Hindlimb muscle (tissue), 1 donor: Measurements from ENCODE around the gene PRXL2A. TPM values are rescaled to one million over a fixed set of nuclear protein-coding genes. Genes with fewer than 3 reads are reported as not detected.
"Not testable (repeated sequence)": the region's sequence is repeated elsewhere in the genome, so short reads cannot be mapped to it uniquely, and the experiment has no call there.

Experiments
- DNase-seq: peaks from one replicate; pipeline ENCODE4 v3.0.0-alpha.2; 2013
- polyA plus RNA-seq: library from polyadenylated mRNA; unstranded; fragments of 120-200 nt; gene quantifications from one replicate; pipeline ENCODE4 v1.2.1, GENCODE V29; 2013; ENCODE audit not compliant: insufficient read length

Gene PRXL2A, protein sequence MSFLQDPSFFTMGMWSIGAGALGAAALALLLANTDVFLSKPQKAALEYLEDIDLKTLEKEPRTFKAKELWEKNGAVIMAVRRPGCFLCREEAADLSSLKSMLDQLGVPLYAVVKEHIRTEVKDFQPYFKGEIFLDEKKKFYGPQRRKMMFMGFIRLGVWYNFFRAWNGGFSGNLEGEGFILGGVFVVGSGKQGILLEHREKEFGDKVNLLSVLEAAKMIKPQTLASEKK
- polyA plus RNA-seq: 79.9 TPM

DNA sequence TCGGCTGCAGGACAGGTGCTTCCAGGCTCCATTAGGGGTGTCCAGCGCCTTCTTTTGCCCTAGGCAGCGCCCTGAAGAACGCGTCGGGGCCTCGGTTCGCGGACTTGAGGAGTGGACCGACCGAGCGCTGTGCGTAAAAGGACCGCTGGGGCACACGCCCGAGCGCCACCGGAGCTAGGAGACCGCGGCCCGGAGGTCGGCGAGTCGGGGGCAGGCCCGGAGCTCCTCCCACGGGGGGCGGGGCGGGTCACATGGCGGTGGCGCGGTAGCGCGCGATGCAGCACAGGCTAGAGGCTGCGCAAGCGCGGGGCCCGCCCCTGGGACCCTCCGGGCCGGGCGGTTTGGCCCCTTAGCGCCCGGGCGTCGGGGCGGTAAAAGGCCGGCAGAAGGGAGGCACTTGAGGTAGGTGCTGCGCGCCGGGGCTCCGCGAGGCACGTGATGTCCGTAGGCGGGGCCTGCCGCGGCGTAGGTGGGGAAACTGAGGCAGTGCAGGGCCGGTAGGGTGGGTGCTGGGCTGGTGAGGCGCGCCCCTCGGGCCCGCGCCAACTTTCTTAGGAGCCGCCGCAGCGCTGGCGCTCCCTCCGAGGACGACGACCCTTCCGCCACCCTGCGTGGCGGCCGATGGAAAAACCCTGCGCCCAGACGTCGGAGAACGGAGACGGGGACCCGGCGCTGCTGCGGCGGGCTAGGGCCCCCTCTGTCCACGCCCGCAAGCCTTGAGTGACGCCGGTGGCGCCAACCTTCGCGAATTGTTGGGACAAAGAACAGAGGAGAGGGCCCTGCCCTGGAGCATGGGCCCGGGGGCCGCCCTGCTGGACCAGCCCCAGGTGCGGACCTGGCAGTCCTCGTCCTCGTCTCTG, at the start of gene PRXL2A:
TSS of gene PRXL2A (plus strand) at position 310 of the 860 bp plus-strand sequence. CDS start 11,917 bp downstream, outside the sequence.
- peak; percentile 81 for DNase-seq

DNA sequence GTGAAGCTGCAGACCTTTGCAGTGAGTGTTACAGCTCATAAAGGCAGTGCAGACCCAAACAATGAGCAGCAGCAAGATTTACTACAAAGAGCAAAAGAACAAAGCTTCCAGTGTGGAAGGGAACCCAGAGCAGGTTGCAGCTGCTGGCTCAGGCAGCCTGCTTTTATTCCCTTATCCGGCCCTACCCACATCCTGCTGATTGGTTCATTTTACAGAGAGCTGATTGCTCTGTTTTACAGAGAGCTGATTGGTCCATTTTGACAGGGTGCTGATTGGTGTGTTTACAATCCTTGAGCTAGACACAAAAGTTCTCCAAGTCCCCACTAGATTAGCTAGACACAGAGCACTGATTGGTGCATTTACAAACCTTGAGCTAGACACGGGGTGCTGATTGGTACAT, 49.4 kb upstream of the PRXL2A start:
- DNase-seq: not testable (repeated sequence)

DNA sequence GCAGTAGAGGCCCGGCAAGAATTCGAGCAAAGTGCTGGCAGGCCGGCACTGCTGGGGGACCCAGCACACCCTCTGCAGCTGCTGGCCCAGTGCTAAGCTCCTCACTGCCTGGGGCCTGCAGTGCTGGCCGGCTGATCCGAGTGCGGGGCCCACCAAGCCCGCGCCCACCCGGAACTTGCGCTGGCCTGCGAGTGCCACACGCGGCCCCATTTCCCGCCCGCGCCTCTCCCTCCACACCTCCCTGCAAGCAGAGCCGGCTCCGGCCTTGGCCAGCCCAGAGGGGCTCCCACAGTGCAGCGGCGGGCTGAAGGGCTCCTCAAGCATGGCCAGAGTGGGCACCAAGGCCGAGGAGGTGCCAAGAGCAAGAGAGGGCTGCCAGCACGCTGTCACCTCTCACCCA, 48.7 kb upstream of the PRXL2A start:
- DNase-seq: no peak

DNA sequence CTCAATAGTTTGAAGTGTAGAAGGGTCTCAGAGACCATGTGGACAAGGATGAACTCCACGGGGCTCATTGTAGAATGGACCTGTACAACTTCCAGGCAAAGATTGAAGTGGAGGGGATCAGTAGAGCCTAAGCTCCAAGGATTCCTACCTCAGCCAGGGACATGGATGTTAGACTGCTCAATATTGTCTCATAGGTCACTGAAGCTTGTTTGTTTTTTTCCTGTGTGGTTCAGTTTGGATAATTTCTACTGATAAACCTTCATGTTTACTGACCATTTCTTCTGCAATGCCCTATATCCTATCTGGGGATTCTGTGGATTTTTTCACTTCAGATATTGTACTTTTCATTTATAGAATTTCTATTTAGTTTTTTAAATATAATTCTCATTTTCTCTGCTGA, 42.8 kb upstream of the PRXL2A start:
- DNase-seq: no peak

DNA sequence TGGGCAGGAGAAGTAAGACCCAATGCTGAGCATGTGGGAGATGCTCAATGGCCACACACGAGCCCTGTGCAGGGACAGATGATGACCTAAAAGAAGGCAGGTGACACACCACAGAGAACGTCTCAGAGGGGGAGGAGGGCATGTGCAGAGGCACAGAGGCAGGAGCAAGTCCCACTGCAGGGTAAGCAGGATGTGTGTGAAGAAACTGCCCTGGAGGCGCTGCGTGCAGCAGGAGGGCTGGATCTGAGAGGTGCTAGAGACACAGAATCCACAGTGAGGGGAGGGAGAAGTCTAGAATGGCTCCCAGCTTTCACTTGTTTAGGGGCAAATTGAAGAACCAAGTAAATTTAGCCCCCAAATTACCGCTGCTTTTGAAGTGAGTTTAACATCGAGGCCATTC, 36.9 kb upstream of the PRXL2A start:
- no peak for DNase-seq

DNA sequence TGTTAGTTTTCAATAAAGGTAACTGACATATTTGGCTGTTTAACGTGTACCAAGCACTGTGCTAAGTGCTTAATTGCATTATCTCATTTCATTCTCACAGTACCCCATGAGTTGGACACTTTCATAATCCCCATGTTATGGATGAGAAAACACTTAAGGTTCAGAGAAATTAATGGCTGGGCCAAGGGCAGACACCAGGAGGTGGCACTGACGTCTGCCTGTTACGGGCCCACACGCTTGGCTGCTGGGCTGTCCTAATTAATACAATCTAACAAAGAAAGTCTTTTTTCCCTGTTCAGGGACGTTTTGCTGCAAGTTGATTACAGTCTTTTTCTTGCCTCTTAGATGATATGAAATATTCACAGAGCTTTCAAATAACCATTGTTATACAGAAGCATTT, 35.7 kb upstream of the PRXL2A start:
- no peak for DNase-seq

DNA sequence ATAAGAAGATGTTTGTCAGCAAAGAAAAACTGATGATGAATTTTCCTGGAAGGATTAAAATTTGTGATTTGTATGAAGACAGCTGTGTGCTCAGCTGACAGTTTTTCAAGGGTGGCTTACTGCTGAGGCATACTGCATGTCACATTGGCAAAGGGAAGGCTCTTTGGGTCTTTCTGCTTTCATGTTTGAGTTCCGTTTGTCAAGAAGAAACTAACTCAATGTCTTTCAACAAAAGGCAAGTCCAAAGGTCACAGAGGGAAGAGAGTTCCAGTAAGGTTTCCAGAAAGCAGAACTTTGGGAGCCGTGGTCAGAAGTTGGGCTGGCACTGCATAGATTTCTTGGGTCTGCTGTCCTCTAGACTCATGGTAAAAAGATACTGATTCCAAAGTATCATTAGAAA, 34.8 kb upstream of the PRXL2A start:
- DNase-seq: no peak

DNA sequence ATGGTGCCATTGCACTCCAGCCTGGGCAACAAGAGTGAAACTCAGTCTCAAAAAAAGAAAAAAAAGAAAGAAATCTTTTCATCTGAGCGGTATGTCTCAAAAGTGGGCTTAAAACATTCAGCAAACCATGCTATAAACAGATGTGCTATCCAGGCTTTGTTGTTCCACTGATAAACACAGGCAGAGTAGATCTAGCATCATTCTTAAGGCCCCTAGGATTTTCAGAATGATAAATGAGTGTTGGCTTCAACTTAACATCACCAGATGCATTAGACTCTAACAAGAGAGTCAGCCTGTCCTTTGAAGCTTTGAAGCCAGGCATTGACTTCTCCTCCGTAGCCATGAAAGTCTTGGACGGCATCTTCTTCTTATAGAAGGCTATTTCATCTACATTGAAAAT, 28.6 kb upstream of the PRXL2A start:
- DNase-seq: no peak

DNA sequence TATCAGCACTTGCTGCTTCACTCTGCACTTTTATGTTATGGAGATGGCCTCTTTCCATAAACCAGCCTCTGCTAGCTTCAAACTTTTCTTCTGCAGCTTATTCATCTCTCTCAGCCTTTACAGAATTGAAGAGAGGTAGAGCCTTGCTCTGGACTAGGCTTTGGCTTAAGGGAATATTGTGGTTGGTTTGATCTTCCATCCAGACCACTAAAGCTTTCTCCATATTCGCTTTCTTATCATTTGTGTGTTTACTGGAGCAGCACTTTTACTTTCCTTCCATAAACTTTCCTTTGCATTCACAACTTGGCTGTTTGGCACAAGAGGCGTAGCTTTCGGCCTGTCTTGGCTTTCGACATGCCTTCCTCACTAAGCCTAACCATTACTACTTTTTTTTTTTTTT, 28.2 kb upstream of the PRXL2A start:
- DNase-seq: no peak

DNA sequence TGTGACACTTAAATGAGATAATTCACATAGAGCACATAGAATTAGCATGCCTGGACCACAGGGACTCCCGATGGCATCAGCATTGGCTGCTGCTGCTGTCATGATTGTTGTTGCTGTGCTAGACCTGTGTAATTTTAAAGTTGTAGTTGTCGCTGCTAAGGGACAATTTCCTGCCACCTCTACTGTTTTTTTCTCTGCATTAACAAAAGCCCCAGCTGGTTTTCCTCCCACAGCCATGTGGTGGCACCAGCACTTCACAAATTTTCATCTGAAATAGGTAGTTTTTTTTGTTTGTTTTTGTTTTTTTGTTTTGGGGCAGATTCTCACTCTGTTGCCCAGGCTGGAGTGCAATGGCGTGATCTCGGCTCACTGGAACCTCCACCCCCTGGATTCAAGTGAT, 25.4 kb upstream of the PRXL2A start:
- peak; percentile 30 for DNase-seq

DNA sequence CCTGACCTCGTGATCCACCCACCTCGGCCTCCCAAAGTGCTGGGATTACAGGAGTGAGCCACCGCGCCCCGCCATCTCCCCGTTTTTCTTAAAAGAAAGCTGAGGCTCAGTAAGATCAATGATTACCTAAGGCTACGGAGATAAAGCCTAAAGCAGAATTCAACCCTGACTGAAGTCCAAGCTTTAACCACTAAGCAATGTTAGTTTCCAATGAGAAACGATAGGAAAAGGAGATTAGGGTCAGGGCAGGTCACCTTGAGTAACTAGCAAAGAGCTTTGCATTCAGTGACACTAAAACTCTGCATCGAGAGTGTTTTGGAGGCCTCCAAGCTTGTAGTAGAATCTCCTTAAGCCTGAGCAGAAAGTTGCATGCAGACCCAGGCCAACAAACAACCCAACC, 17.6 kb upstream of the PRXL2A start:
- DNase-seq: no peak

DNA sequence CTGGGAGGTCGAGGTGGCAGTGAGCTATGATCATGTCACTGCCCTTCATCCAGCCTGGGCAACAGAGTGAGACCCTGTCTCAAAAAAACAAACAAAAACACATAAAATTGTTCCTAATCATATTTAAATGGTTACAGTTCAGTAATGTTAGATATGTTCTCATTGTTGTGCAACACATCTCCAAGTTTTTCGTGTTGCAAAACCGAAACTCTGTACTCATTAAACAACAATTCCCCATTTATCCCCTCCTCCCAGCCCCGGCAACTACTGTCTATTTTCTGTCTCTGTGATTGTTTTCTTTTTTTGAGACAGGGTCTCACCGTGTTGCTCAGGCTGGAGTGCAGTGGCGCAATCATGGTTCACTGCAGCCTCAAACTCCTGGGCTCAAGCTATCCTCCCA, 16.1 kb upstream of the PRXL2A start:
- DNase-seq: no peak

DNA sequence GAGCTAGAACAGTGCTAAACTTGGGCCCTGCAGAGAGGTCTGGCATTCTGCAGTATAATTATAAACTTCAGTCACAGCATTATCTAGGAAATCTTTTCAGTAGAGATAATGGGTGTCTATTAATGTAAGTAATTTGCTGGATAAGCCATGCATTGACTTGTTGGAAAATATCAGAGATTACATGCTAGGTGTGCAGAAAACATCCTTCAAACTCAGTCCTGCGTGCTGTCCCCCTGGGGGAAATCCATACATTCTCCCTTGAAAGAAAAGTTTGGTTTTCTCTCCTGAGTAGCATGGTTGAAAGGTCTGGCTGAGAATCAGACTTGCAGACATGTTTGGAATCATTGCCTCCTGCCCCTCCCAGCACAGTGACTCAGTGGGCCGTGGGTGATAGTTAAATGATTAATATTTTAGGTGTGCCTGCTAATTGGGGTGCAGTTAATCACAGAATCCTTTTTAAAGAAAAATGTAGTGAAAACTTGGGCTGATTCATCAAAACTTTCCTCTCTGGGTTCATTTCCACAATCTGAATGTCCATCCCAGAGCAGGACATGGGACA, 13.9 kb upstream of the PRXL2A start:
- DNase-seq: no peak

DNA sequence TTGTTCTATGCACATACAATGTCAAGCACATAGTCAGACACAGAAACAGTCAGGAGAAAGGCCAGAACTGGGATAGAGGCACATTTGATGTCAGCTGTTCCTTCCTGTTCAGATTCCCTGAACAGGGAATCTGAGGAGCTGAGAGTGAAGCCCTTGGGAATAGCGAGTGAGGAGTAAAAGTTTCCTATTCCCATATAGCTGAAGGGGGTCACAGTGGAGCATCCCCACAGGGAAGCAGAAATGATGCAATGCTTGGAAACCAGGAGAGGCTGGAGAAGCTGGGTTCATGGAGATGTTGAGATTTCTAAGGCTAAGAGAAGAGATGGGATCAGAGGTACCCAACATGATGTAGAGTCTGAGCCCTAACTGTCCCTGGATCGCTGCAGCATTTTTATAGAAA, 11.3 kb upstream of the PRXL2A start:
- no peak for DNase-seq

DNA sequence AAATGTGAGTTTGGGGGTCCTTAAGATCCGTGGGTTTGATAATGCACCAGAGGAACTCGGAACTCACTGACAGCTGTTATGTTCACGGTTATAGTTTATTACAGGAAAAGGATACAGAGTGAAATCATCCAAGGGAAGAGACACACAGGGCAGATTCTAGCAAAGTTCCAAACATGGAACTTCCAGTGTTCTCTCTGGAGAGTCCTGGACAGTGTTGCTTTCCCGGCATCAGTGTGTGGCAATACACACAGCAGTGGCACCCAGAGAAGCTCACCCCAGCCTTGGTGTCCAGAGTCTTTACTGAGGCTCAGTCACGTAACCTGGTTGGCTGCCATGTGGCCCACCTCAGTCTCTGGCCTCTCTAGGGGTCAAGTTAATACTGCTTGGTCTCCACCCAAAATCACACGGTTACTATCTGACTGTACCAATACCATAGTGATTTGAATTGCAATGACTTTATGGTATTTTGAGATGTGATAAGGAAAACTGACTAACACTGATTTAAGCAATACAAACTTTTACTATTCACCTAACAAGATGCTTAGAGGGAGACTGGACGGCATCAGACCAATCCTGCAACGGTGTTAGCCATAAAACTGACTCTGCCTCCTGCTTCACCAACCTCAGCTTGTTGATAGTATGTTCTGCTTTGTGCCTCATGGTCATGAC, 8.1 kb upstream of the PRXL2A start:
- DNase-seq: no peak

DNA sequence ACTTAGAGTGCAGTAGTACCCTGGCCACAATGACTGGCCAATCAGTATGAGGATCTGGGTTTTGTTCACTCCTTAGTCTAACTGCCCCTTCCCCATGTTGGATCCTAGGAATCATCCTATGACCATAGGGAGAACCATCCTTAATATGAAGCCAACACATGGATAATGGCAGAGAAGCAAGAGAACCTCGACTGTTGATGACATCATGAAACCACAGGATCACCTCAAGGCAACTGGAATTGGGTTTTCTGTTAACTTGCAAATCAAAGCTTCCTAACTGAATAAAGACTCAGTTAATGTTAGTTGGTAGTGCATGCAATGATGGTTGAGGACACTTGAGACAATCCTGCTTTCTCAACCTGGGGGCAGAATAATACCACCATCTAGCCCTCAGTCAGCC, 3.3 kb upstream of the PRXL2A start:
- no peak for DNase-seq

DNA sequence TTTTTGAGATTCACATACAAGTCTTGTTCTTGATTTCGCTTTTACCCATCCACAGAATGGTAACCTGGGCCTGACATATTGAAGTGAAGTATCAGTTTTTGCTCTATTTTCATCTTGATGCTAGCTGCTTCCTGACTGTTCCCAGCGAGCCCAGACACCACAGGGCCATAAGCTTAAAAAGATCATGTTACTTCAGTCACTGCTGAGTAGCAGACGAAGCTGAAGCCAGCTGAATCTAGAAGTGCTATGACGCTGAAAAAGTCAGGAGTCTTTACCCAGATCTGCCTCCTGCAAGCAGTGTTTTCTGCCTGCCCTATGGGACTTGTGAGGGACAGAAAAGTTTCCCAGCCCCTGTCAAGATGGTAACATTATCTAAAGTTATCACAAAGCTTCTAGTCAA, 2.7 kb upstream of the PRXL2A start:
- DNase-seq: no peak

DNA sequence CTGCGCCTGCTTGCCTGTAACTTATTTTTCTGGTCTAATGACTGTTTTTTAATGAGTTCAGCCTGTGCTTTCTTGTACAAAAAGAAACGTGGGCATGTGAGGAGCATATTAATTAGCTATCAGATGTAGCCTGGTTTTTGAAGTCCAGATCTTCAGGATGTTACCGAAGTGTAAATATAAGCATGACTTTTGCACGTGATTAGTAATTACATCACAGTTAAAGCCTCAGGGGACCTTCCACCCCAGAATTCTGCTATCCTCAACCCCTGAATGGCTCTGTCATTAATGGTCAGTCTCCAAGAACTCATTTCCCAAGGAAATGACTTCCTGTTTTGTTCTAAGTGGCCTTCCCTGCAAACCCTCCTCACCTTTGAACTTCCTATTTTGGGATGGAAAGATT, 2.1 kb upstream of the PRXL2A start:
- no peak for DNase-seq

DNA sequence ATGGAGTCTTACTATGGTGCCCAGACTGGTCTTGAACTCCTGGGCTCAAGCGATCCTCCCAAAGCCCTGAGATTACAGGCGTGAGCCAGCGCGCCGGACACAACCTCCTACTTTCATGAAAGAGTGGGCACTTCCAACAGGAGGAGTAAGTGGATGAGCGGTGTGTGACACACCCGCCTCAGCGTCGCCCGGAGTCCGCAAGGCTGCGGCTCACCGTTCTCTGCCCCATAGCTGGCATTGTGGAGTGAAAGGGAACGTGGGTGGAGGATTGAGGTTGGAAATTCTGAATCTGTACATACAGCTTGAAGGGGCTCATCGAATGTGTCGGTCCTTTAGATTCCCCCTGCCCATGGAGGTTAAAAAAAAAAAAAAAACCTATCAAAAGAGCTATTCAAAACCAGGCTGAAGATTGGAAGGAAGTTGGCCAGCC, 524 bp upstream of the PRXL2A start:
- DNase-seq: no peak

DNA sequence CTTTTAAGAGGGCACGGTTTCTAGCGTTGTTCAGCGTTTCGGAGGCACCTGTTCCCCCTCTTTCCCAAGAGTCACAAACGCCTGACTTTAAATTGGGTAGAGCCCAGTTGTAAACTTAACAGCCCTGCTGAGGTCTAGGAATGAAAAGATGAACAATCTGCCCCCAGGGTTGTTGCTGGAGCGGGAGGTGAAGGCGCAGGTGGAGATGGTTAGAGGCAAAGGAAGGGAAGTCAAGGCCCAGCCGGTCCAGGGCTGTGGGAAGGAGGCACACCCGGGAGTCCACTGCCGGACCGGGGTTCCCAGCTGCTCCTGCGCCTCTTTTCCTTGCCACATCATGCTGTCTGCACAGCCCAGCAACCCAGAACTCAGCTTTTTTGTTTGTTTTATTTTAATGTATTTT, 770 bp downstream of the PRXL2A start:
- DNase-seq: no peak

DNA sequence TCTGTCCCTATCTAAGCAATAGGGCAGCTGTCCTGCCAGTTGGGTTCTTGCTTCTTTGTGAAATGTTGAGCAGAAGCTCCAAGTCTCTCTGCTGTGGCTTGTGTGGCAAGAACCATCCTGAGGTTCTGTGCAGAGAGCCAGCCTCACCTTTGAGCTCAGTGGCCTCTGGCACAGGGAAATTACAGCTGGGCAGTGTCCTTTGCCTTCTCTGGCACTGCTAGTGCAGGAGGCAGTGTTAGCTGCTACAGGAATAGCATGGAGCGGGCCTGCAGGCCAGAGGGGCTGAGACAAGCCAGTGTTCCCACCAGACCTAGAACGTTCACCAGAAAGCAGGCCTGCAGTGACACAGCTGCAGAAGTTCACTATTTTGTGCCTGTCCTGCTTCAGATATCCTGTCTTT, 1.8 kb downstream of the PRXL2A start:
- DNase-seq: no peak

DNA sequence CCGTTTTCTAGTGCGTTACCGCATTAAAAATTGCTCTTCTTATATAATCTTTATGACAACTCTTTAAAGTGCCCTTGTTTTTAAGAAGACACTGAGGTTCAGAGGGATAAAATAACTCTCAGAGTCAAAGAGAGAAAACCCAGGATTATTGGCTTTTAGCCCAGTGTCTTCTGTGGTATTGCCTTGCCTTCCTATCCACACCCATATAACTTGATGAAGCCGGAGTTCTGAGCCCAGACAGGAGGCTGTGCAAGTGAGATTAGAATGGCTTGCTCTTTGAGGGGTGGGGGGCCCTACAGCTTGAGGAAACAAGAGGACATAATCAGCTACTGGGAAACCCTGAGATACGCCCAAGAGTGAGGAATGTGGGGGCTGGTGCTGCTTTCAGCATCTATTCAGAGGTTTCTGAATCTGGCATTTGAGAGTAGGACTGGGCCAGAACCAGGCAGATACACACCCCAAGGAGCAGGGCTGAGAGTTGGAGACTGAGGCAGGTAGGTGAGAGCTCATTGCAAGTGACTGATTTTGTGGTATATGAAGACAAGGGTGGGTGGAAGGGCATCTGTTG, 2.3 kb downstream of the PRXL2A start:
- no peak for DNase-seq

DNA sequence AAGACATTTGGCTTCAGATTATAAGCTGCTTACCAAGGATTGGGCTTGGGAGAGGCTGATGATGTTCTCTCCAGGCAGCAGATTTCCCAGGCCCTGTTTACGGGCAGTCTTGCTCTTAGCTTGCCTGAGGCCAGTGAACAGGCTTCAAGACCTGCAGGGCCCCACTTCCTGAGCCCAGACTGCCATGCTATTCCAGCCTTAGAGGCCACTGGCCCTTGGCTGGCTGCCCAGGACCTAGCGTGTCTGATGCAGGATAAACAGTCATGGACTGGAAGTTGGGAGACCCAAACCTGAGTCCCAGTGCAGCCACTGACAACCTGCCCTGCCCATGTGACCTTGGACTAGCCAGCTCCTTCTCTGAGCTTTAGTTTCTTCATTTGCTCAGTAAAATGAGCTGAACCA, 2.9 kb downstream of the PRXL2A start:
- DNase-seq: no peak
